SK-N-MC (cell line): ENCODE data around the gene TNIP1.

ENCODE experiments used
- DNase-seq: peaks from one replicate; pipeline ENCODE4 v3.0.0-alpha.2; 2011; ENCODE audit warnings: low read depth, low spot score
- H3K27ac ChIP-seq: fragments of 200-600 bp; sonication (generic); 2 replicates; pipeline ENCODE4 v1.5.1; 2016; ENCODE audit warnings: mixed run types
- H3K36me3 ChIP-seq: fragments of 200-600 bp; sonication (generic); 2 replicates; pipeline ENCODE4 v1.6.1; 2017; ENCODE audit warnings: antibody characterized with exemption, low read length, mixed read lengths; ENCODE audit not compliant: insufficient read depth
- H3K4me3 ChIP-seq: fragments of 200-600 bp; sonication (generic); 2 replicates; pipeline ENCODE4 v1.5.1; 2016
- H3K9ac ChIP-seq: fragments of 200-600 bp; sonication (generic); 2 replicates; pipeline ENCODE4 v1.8.0; 2017; ENCODE audit warnings: mixed run types, mixed read lengths; ENCODE audit not compliant: insufficient read length
- H3K9me3 ChIP-seq: fragments of 200-600 bp; sonication (generic); 2 replicates; pipeline ENCODE4 v1.6.1; 2017; ENCODE audit warnings: low read depth, mild to moderate bottlenecking, antibody characterized with exemption, low read length, moderate library complexity, mixed read lengths
- EZH2 ChIP-seq: fragments of 200-600 bp; sonication (generic); IDR thresholded peaks from one replicate; pipeline ENCODE4 v1.6.1; 2017; ENCODE audit warnings: antibody characterized with exemption
- FOXP2 ChIP-seq: optimal IDR thresholded peaks from 2 replicates; pipeline ENCODE3; 2011; ENCODE audit warnings: mild to moderate bottlenecking, moderate library complexity; ENCODE audit not compliant: insufficient read depth; ENCODE audit errors: extremely low read length, control extremely low read depth
- POLR2AphosphoS5 ChIP-seq: IDR thresholded peaks from 2 replicates; pipeline ENCODE4 v1.6.1; 2012; ENCODE audit warnings: mild to moderate bottlenecking, low read depth, low read length, borderline replicate concordance

The TNIP1 gene

GRCh38 chr5:151030056-151030336 lies 50.8 kb downstream of the TNIP1 start:
- Histone ChIP-seq H3K36me3 (no peaks in the 10 kb centered on the region; the same call in 1 of the 2 replicates), H3K27ac (no peak overlapping the region), H3K9ac (no peak overlapping the region), H3K4me3 (no peak overlapping the region), H3K9me3 (no peaks in the 10 kb centered on the region)
- no peak for TF ChIP-seq POLR2AphosphoS5
- no peak for TF ChIP-seq FOXP2
- no peak for TF ChIP-seq EZH2
- DNase-seq, result no peak

GRCh38 chr5:151029179-151030055 lies 51.4 kb downstream of the TNIP1 start:
- H3K9me3 ChIP-seq, result no peaks in the 10 kb centered on the region
- TF ChIP-seq EZH2, result no peak
- no peak for TF ChIP-seq FOXP2
- no peak for TF ChIP-seq POLR2AphosphoS5
- H3K27ac ChIP-seq, result no peak overlapping the region
- H3K4me3 ChIP-seq, result no peak overlapping the region
- no peak for DNase-seq
- no peaks in the 10 kb centered on the region; the same call in 1 of the 2 replicates for H3K36me3 ChIP-seq
- no peak overlapping the region for H3K9ac ChIP-seq

- Histone ChIP-seq H3K27ac (no peak overlapping the region), H3K36me3 (no peaks in the 10 kb centered on the region; the same call in 1 of the 2 replicates), H3K4me3 (no peak overlapping the region), H3K9me3 (no peaks in the 10 kb centered on the region), H3K9ac (no peak overlapping the region)
- no peak for DNase-seq
- TF ChIP-seq FOXP2 (no peak), POLR2AphosphoS5 (no peak), EZH2 (no peak)
These were observed 52.1 kb downstream of the TNIP1 start for GRCh38 chr5:151028717-151029116.

GRCh38 chr5:151027961-151028479 lies 52.8 kb downstream of the TNIP1 start:
- TF ChIP-seq FOXP2 (no peak), EZH2 (no peak), POLR2AphosphoS5 (no peak)
- H3K4me3 ChIP-seq, result no peak overlapping the region
- no peak for DNase-seq
- H3K27ac ChIP-seq, result no peak overlapping the region
- no peaks in the 10 kb centered on the region for H3K9me3 ChIP-seq
- no peaks in the 10 kb centered on the region for H3K36me3 ChIP-seq
- no peak overlapping the region for H3K9ac ChIP-seq

GRCh38 chr5:151026679-151027078 lies 54.2 kb downstream of the TNIP1 start:
- no peak overlapping the region for H3K4me3 ChIP-seq
- TF ChIP-seq FOXP2 (no peak), POLR2AphosphoS5 (no peak), EZH2 (no peak)

GRCh38 chr5:151026088-151026487 lies 54.7 kb downstream of the TNIP1 start:
- Histone ChIP-seq H3K27ac (no peak overlapping the region), H3K9me3 (no peaks in the 10 kb centered on the region), H3K4me3 (no peak overlapping the region), H3K36me3 (no peaks in the 10 kb centered on the region), H3K9ac (no peak overlapping the region)
- no peak for TF ChIP-seq FOXP2
- TF ChIP-seq EZH2, result no peak
- no peak for TF ChIP-seq POLR2AphosphoS5
- DNase-seq, result no peak

More at GRCh38 chr5:151026679-151027078, 54.2 kb downstream of the TNIP1 start:
- Histone ChIP-seq H3K27ac (no peak overlapping the region), H3K9ac (no peak overlapping the region), H3K36me3 (no peaks in the 10 kb centered on the region), H3K9me3 (no peaks in the 10 kb centered on the region)
- no peak for DNase-seq

- TF ChIP-seq POLR2AphosphoS5 (no peak), EZH2 (no peak), FOXP2 (no peak)
- Histone ChIP-seq H3K27ac (no peak overlapping the region), H3K9me3 (no peaks in the 10 kb centered on the region), H3K4me3 (no peak overlapping the region), H3K9ac (no peak overlapping the region), H3K36me3 (no peaks in the 10 kb centered on the region)
- no peak for DNase-seq
These were observed 55.6 kb downstream of the TNIP1 start for GRCh38 chr5:151025250-151025606.

GRCh38 chr5:151024440-151025249 lies 56.2 kb downstream of the TNIP1 start:
- Histone ChIP-seq H3K27ac (no peak overlapping the region), H3K4me3 (no peak overlapping the region), H3K36me3 (no peaks in the 10 kb centered on the region), H3K9ac (no peak overlapping the region), H3K9me3 (no peaks in the 10 kb centered on the region)
- no peak for DNase-seq
- no peak for TF ChIP-seq POLR2AphosphoS5
- no peak for TF ChIP-seq FOXP2
- TF ChIP-seq EZH2, result no peak
